Hepatocyte (in vitro differentiated cells): Measurements from ENCODE around the gene DTNBP1.

Experiments used
- CTCF ChIP-seq: fragments of 200-600 bp; sonication (generic); IDR thresholded peaks from 2 replicates; pipeline ENCODE4 v1.5.1; 2016; ENCODE audit warnings: antibody characterized with exemption, mild to moderate bottlenecking; ENCODE audit not compliant: poor library complexity
- EZH2 ChIP-seq: fragments of 200-600 bp; sonication (generic); IDR thresholded peaks from 2 replicates; pipeline ENCODE4 v1.6.1; 2016; ENCODE audit warnings: antibody characterized with exemption, mild to moderate bottlenecking, borderline replicate concordance
- EZH2phosphoT487 ChIP-seq: fragments of 200-600 bp; sonication (generic); IDR thresholded peaks from one replicate; pipeline ENCODE4 v1.6.1; 2018; ENCODE audit warnings: antibody characterized with exemption, mild to moderate bottlenecking, low read depth, moderate library complexity; ENCODE audit not compliant: unreplicated experiment, severe bottlenecking

DNA sequence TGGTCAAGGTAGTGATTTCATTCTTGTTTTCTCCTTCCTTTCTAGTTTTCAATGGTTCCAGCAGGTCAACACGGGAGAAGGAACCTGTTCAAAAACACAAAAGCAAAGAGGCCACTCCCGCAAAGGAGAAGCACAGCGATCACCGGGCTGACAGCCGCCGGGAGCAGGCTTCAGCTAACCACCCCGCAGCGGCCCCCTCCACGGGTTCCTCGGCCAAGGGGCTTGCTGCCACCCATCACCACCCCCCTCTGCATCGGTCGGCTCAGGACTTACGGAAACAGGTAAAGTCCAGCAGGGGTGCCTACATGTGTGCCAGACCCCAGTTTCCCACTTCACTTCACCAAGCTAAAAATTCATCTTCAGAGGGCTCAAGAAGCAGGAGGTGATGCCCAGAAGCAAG is 175.6 kb downstream of the DTNBP1 start:
- TF ChIP-seq CTCF (no peak), EZH2 (no peak), EZH2phosphoT487 (no peak)
